ENCODE measurements around the gene CLCN7. TPM values are rescaled to one million over a fixed set of nuclear protein-coding genes. Genes with fewer than 3 reads are reported as not detected.

The CLCN7 gene
- total and polyA plus RNA-seq, 2 experiments from 2014 or later = 17.4 to 53.8 TPM

DNA sequence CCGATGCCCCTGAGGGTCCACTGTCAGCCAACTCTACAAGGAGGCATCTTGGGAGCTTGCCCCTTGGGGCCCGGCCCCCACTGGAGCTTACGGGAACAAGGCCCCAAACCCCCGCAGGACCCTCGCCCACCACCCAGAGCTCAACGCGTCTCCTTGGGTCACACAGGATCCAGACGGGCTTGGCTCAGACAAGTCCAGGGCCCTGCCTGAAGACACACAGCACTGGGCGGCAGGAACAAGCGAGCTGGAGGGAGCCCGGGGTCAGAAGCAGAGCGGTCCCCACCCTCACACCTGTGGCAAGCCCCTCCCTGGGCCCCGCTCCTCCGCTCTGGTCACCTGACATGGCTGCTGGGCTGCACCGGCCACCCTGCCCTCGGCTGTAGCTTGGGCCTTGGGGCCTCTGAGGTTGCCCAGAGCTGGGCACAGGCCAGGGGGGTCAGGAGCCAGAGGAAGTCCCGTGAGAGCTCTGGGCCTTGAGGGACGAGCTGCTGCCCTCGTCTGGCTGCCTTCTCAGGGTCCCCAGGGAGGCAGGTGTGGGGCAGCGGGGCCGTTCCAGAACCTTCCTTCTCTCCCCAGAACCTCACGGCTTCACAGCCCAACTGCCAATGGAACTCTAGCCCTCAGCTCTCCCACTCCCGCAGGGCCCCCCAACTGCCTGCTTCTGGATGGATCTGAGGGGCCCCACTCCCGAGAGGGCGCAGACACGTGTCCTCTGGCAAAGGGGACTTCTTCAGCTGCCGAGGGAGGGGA, 30.7 kb downstream of the CLCN7 start, which contains the start of gene CCDC154:
Gene CCDC154 (minus strand): TSS at position 577 of the 750 bp plus-strand sequence. CDS start 234 bp downstream, at position 343.
- Histone ChIP-seq H3K27me3 (ENCODE audit: insufficient read depth) (no peaks in the 10 kb centered on the region), H3K9me2 (ENCODE audit: insufficient read depth) (no peaks in the 10 kb centered on the region), H3K4me1 (ENCODE audit: insufficient read depth) (no peaks in the 10 kb centered on the region), H3K4me2 (no peak within 1 kb of the TSS), H3K27ac (ENCODE audit: low read depth) (no peak within 1 kb of the TSS), H4K20me1 (replicated peaks; ENCODE audit: insufficient read depth) (no peaks in the 10 kb centered on the region), H3F3A (replicated peaks; ENCODE audit: low read depth) (no peaks in the 10 kb centered on the region), H2AFZ (no peak within 1 kb of the TSS), H3K79me2 (replicated peaks; ENCODE audit: insufficient read depth) (no peaks in the 10 kb centered on the region), H3K4me3 (no peak within 1 kb of the TSS), H3K36me3 (ENCODE audit: insufficient read depth) (no peaks in the 10 kb centered on the region)
- H3K9me3 Mint-ChIP-seq = no peaks in the 10 kb centered on the region
- H3K36me3 Mint-ChIP-seq (ENCODE audit: low read depth) = no peaks in the 10 kb centered on the region
- H3K27ac Mint-ChIP-seq = no peak within 1 kb of the TSS
- TF ChIP-seq, protein P1, sequence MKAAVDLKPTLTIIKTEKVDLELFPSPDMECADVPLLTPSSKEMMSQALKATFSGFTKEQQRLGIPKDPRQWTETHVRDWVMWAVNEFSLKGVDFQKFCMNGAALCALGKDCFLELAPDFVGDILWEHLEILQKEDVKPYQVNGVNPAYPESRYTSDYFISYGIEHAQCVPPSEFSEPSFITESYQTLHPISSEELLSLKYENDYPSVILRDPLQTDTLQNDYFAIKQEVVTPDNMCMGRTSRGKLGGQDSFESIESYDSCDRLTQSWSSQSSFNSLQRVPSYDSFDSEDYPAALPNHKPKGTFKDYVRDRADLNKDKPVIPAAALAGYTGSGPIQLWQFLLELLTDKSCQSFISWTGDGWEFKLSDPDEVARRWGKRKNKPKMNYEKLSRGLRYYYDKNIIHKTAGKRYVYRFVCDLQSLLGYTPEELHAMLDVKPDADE (IDR thresholded peaks at IDR 0.05) = no peak
- TF ChIP-seq ZNF331 (CRISPR knock-in tag; IDR thresholded peaks at IDR 0.05; ENCODE audit: low read depth) = no peak
- TF ChIP-seq EZH2phosphoT487 (IDR thresholded peaks at IDR 0.05; ENCODE audit: unreplicated experiment) = no peak
- TF ChIP-seq, protein P2, sequence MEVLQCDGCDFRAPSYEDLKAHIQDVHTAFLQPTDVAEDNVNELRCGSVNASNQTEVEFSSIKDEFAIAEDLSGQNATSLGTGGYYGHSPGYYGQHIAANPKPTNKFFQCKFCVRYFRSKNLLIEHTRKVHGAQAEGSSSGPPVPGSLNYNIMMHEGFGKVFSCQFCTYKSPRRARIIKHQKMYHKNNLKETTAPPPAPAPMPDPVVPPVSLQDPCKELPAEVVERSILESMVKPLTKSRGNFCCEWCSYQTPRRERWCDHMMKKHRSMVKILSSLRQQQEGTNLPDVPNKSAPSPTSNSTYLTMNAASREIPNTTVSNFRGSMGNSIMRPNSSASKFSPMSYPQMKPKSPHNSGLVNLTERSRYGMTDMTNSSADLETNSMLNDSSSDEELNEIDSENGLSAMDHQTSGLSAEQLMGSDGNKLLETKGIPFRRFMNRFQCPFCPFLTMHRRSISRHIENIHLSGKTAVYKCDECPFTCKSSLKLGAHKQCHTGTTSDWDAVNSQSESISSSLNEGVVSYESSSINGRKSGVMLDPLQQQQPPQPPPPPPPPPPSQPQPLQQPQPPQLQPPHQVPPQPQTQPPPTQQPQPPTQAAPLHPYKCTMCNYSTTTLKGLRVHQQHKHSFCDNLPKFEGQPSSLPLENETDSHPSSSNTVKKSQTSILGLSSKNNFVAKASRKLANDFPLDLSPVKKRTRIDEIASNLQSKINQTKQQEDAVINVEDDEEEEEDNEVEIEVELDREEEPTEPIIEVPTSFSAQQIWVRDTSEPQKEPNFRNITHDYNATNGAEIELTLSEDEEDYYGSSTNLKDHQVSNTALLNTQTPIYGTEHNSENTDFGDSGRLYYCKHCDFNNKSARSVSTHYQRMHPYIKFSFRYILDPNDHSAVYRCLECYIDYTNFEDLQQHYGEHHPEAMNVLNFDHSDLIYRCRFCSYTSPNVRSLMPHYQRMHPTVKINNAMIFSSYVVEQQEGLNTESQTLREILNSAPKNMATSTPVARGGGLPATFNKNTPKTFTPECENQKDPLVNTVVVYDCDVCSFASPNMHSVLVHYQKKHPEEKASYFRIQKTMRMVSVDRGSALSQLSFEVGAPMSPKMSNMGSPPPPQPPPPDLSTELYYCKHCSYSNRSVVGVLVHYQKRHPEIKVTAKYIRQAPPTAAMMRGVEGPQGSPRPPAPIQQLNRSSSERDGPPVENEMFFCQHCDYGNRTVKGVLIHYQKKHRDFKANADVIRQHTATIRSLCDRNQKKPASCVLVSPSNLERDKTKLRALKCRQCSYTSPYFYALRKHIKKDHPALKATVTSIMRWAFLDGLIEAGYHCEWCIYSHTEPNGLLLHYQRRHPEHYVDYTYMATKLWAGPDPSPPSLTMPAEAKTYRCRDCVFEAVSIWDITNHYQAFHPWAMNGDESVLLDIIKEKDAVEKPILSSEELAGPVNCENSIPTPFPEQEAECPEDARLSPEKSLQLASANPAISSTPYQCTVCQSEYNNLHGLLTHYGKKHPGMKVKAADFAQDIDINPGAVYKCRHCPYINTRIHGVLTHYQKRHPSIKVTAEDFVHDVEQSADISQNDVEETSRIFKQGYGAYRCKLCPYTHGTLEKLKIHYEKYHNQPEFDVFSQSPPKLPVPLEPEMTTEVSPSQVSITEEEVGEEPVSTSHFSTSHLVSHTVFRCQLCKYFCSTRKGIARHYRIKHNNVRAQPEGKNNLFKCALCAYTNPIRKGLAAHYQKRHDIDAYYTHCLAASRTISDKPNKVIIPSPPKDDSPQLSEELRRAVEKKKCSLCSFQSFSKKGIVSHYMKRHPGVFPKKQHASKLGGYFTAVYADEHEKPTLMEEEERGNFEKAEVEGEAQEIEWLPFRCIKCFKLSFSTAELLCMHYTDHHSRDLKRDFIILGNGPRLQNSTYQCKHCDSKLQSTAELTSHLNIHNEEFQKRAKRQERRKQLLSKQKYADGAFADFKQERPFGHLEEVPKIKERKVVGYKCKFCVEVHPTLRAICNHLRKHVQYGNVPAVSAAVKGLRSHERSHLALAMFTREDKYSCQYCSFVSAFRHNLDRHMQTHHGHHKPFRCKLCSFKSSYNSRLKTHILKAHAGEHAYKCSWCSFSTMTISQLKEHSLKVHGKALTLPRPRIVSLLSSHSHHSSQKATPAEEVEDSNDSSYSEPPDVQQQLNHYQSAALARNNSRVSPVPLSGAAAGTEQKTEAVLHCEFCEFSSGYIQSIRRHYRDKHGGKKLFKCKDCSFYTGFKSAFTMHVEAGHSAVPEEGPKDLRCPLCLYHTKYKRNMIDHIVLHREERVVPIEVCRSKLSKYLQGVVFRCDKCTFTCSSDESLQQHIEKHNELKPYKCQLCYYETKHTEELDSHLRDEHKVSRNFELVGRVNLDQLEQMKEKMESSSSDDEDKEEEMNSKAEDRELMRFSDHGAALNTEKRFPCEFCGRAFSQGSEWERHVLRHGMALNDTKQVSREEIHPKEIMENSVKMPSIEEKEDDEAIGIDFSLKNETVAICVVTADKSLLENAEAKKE (CRISPR knock-in tag; IDR thresholded peaks at IDR 0.05) = no peak
- TF ChIP-seq ZNF114 (CRISPR knock-in tag; IDR thresholded peaks at IDR 0.05) = no peak
- TF ChIP-seq JUNB (IDR thresholded peaks at IDR 0.05; ENCODE audit: unreplicated experiment) = no peak
- no peak for TF ChIP-seq EZH2 (IDR thresholded peaks at IDR 0.05; ENCODE audit: low read depth, unreplicated experiment)
- no peak for TF ChIP-seq POLR2AphosphoS5 (IDR thresholded peaks at IDR 0.05; ENCODE audit: low read depth)
- H3K27me3 Mint-ChIP-seq (ENCODE audit: insufficient read depth, low read depth, poor library complexity) = peaks cover 2% of the 10 kb centered on the region
- ATAC-seq = peak; percentile 10
- no peak for DNase-seq (ENCODE audit: low spot score)
- no peaks in the 10 kb centered on the region for H3K4me1 Mint-ChIP-seq
- no peak within 1 kb of the TSS for H3K4me3 Mint-ChIP-seq

All from GM23338 (cell line).